Measurements from ENCODE around the gene CENPX. TPM values are rescaled to one million over a fixed set of nuclear protein-coding genes. Genes with fewer than 3 reads are reported as not detected.
A peak's percentile ranks its signal among the peaks of the same experiment; 100 is the strongest.

The CENPX gene
- total RNA-seq: 31.2 TPM

GRCh38 chr17:82022310-82022980 lies at the start of gene CENPX:
Gene CENPX (minus strand): TSS chr17:82022878. CDS start chr17:82022861, 17 bp downstream.
- DNase-seq: no peak

- DNase-seq: no peak
These were observed 47.9 kb upstream of the CENPX start for GRCh38 chr17:82070611-82071010.

- peak; percentile 67 for DNase-seq
These were observed 43.1 kb upstream of the CENPX start, which contains the start of gene DUS1L for GRCh38 chr17:82065638-82066303. Gene DUS1L (minus strand): TSS chr17:82065804. CDS start chr17:82065059, 745 bp downstream.

- DNase-seq: no peak
These were observed 42.5 kb upstream of the CENPX start for GRCh38 chr17:82065193-82065637.

- DNase-seq: no peak
These were observed 41.9 kb upstream of the CENPX start for GRCh38 chr17:82064433-82065192.

GRCh38 chr17:82063424-82064415 lies 41.0 kb upstream of the CENPX start:
- no peak for DNase-seq

- DNase-seq: no peak
These were observed 40.3 kb upstream of the CENPX start for GRCh38 chr17:82062984-82063368.

GRCh38 chr17:82062076-82062983 lies 39.7 kb upstream of the CENPX start:
- DNase-seq: no peak

- DNase-seq: no peak
These were observed 38.6 kb upstream of the CENPX start for GRCh38 chr17:82061047-82061925.

- no peak for DNase-seq
These were observed 37.9 kb upstream of the CENPX start for GRCh38 chr17:82060614-82061013.

GRCh38 chr17:82060001-82060380 lies 37.3 kb upstream of the CENPX start:
- DNase-seq: no peak

GRCh38 chr17:82059272-82060000 lies 36.8 kb upstream of the CENPX start:
- no peak for DNase-seq

- DNase-seq: no peak
These were observed 36.2 kb upstream of the CENPX start for GRCh38 chr17:82058855-82059249.

GRCh38 chr17:82058230-82058854 lies 35.7 kb upstream of the CENPX start:
- no peak for DNase-seq

- DNase-seq: no peak
These were observed 34.3 kb upstream of the CENPX start for GRCh38 chr17:82056729-82057621.

- no peak for DNase-seq
These were observed 33.5 kb upstream of the CENPX start for GRCh38 chr17:82055965-82056728.
